CD4-positive, alpha-beta memory T cell (primary cell): ENCODE data around the gene RABGEF1. TPM values are rescaled to one million over a fixed set of nuclear protein-coding genes. Genes with fewer than 3 reads are reported as not detected.
"Not testable (repeated sequence)": the region's sequence is repeated elsewhere in the genome, so short reads cannot be mapped to it uniquely, and the experiment has no call there.

ENCODE experiments used
- CTCF ChIA-PET: fragments of 350-600 bp; sonication (Branson Sonifier 250); formaldehyde crosslinking; loops from one replicate; lab custom pipeline; 2021; ENCODE audit warnings: inconsistent platforms; ENCODE audit not compliant: partially characterized antibody; lab: Charles Lee
- POLR2A ChIA-PET: fragments of 350-600 bp; sonication (Branson Sonifier 250); formaldehyde crosslinking; loops from one replicate; lab custom pipeline; 2021; ENCODE audit not compliant: partially characterized antibody; lab: Charles Lee
- DNase-seq, 5 donors: peaks; one replicate each; pipeline versions ENCODE4 v3.0.0 to v3.0.0-alpha.2; 2020 to 2022; ENCODE audit warnings: mixed read lengths in 1 of 5
- H3K27ac ChIP-seq: one replicate; pipeline ENCODE4 v1.7.0; 2013; ENCODE audit warnings: low read depth, low read length
- H3K27me3 ChIP-seq: 2 replicates; pipeline ENCODE4 v1.7.0; 2013; ENCODE audit warnings: mild to moderate bottlenecking, low read length, moderate library complexity; ENCODE audit not compliant: insufficient read depth
- H3K36me3 ChIP-seq: 2 replicates; pipeline ENCODE4 v1.7.0; 2013; ENCODE audit warnings: mild to moderate bottlenecking, low read length, moderate library complexity; ENCODE audit not compliant: insufficient read depth
- H3K4me1 ChIP-seq: 2 replicates; pipeline ENCODE4 v1.7.0; 2013; ENCODE audit warnings: mild to moderate bottlenecking, low read length, moderate library complexity; ENCODE audit not compliant: insufficient read depth
- H3K4me3 ChIP-seq, 2 donors: one replicate each; pipeline ENCODE4 v1.7.0; 2013; ENCODE audit warnings: low read length in 2 of 2, mild to moderate bottlenecking in 1 of 2
- H3K9me3 ChIP-seq, 2 donors: one replicate each; pipeline ENCODE4 v1.7.0; 2013; ENCODE audit warnings: low read length in 2 of 2, control low read depth in 1 of 2; ENCODE audit not compliant: control insufficient read depth in 1 of 2
- H3K27ac Mint-ChIP-seq, 7 donors: one replicate each; pipeline ENCODE4 v1.8.0; 2020 to 2021; ENCODE audit warnings: mixed read lengths in 7 of 7, mild to moderate bottlenecking in 6 of 7, inconsistent platforms in 3 of 7, moderate library complexity in 3 of 7
- H3K27me3 Mint-ChIP-seq, 2 donors: one replicate each; pipeline ENCODE4 v1.8.0; 2020 to 2021; ENCODE audit warnings: mixed read lengths in 2 of 2
- H3K36me3 Mint-ChIP-seq, 2 donors: one replicate each; pipeline ENCODE4 v1.8.0; 2020 to 2021; ENCODE audit warnings: mixed read lengths in 2 of 2, inconsistent platforms in 1 of 2, mild to moderate bottlenecking in 1 of 2
- H3K4me1 Mint-ChIP-seq, 4 donors: one replicate each; pipeline ENCODE4 v1.8.0; 2020 to 2021; ENCODE audit warnings: mixed read lengths in 4 of 4, mild to moderate bottlenecking in 1 of 4
- H3K4me3 Mint-ChIP-seq, 8 donors: one replicate each; pipeline ENCODE4 v1.8.0; 2020 to 2021; ENCODE audit warnings: mixed read lengths in 8 of 8, mild to moderate bottlenecking in 7 of 8, moderate library complexity in 6 of 8, inconsistent platforms in 3 of 8
- H3K9me3 Mint-ChIP-seq, 8 donors: one replicate each; pipeline ENCODE4 v1.8.0; 2020 to 2021; ENCODE audit warnings: mixed read lengths in 8 of 8, mild to moderate bottlenecking in 5 of 8, inconsistent platforms in 3 of 8, moderate library complexity in 1 of 8
- intact Hi-C: fragments of 100-400 bp; cut with micrococcal nuclease; formaldehyde crosslinking; loops from one replicate; pipeline ENCODE4 v1.15.1; 2023
- polyA plus RNA-seq, 2 donors: library from polyadenylated mRNA; unstranded; fragments of 300-500 nt; fragmentation: Illumina TruSeq; gene quantifications; one replicate each; pipeline ENCODE4 v1.2.3, GENCODE V29; 2021
- total RNA-seq, 2 experiments: library from RNA; stranded (reverse); gene quantifications; one replicate each; pipeline ENCODE4 v1.2.3, GENCODE V29; 2021

RABGEF1 gene
- total and polyA plus RNA-seq, 4 experiments from 2014 or later = 16.2 to 28.6 (median 22.4) TPM

DNA sequence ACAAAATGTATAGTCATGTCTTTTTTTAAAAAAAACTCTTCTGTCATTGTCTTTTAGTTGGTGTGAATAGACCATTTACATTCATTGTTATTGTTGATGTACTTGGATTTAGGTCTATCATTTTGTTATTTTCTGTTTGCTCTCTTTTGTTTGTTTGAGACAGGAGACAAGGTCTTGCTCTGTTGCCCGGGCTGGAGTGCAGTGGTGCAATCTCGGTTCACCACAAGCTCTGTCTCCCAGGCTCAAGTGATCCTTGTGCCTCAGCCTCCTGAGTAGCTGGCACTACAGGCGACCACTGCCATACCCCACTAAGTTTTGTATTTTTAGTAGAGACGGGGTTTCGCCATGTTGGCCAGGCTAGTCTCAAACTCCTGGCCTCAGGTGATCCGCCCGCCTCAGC is 23.9 kb upstream of the RABGEF1 start:
- H3K4me1 Mint-ChIP-seq, H3K4me3 Mint-ChIP-seq, H3K27ac ChIP-seq, CTCF ChIA-PET, H3K27me3 Mint-ChIP-seq, H3K4me3 ChIP-seq, H3K4me1 ChIP-seq, H3K9me3 ChIP-seq, intact Hi-C loops, POLR2A ChIA-PET, DNase-seq, H3K27me3 ChIP-seq, H3K36me3 ChIP-seq: not testable (repeated sequence)
- peaks cover 0 to 18% (median 12%) of the 10 kb centered on the region in 8 donors for H3K9me3 Mint-ChIP-seq
- H3K27ac Mint-ChIP-seq = peak overlapping the region in 1 of 7 donors; percentile 13
- H3K36me3 Mint-ChIP-seq = peaks cover 33 to 36% of the 10 kb centered on the region in 2 donors

GRCh38 chr7:66720561-66720960 is 20.0 kb upstream of the RABGEF1 start:
- H3K36me3 ChIP-seq = no peaks in the 10 kb centered on the region
- ChIA-PET POLR2A (interaction anchor here (0.9 kb wide), 1 partner anchor 124 kb away, joined by 3 read pairs; no protein-coding TSS in a partner anchor), CTCF (interaction anchor here (1.0 kb wide), 1 partner anchor 163 kb away, joined by 4 read pairs; no protein-coding TSS in a partner anchor)
- no peak for DNase-seq
- intact Hi-C loops = no loop called here
- no peak overlapping the region for H3K27ac ChIP-seq
- peaks cover 28 to 32% of the 10 kb centered on the region in 2 donors for H3K36me3 Mint-ChIP-seq
- H3K4me1 ChIP-seq = no peaks in the 10 kb centered on the region
- no peak overlapping the region for H3K4me3 Mint-ChIP-seq
- no peaks in the 10 kb centered on the region for H3K27me3 Mint-ChIP-seq
- peak overlapping the region in 1 of 7 donors; percentile 11 for H3K27ac Mint-ChIP-seq
- H3K4me1 Mint-ChIP-seq = no peaks in the 10 kb centered on the region
- peaks cover 0 to 17% (median 13%) of the 10 kb centered on the region in 8 donors for H3K9me3 Mint-ChIP-seq
- no peak overlapping the region for H3K4me3 ChIP-seq
- no peaks in the 10 kb centered on the region for H3K9me3 ChIP-seq
- no peaks in the 10 kb centered on the region for H3K27me3 ChIP-seq

DNA sequence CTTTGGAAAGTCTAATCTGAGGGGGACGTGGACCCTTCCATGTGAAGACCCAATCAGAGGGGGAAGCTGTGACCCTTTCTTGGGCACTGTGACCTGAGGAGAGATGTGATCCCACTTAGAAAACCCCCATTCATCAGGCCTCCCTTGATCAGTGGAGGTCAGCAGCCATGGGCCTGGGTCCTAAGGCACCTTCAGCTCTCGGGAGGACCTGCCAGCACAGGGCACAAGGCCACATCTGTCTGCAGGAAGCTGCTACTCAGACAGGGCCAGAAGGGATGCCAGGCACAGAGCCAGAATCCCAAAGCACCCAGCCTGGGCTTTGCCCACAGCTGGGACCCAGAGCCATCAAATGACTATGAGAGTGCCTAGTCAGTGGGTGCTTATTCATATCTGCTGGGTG is 14.7 kb upstream of the RABGEF1 start:
- Histone ChIP-seq H3K27ac (no peak overlapping the region), H3K36me3 (no peaks in the 10 kb centered on the region), H3K4me3 (no peak overlapping the region), H3K4me1 (no peaks in the 10 kb centered on the region), H3K27me3 (no peaks in the 10 kb centered on the region), H3K9me3 (no peaks in the 10 kb centered on the region)
- Mint-ChIP-seq H3K4me1 (peaks cover 0 to 2% (median 0%) of the 10 kb centered on the region in 4 donors), H3K27ac (no peak overlapping the region), H3K36me3 (peaks cover 18 to 35% of the 10 kb centered on the region in 2 donors), H3K4me3 (no peak overlapping the region), H3K27me3 (no peaks in the 10 kb centered on the region), H3K9me3 (peaks cover 0 to 17% (median 13%) of the 10 kb centered on the region in 8 donors)
- intact Hi-C loops = no loop called here
- POLR2A ChIA-PET = interaction anchor here (1.1 kb wide), 1 partner anchor 232 kb away, joined by 3 read pairs; no protein-coding TSS in a partner anchor
- no peak for DNase-seq
- CTCF ChIA-PET = interaction anchor here (1.9 kb wide), 1 partner anchor 13 kb away, joined by 4 read pairs; no protein-coding TSS in a partner anchor

GRCh38 chr7:66727058-66727457 is 13.5 kb upstream of the RABGEF1 start:
- POLR2A ChIA-PET = no interaction called here
- no peaks in the 10 kb centered on the region for H3K27me3 Mint-ChIP-seq

DNA sequence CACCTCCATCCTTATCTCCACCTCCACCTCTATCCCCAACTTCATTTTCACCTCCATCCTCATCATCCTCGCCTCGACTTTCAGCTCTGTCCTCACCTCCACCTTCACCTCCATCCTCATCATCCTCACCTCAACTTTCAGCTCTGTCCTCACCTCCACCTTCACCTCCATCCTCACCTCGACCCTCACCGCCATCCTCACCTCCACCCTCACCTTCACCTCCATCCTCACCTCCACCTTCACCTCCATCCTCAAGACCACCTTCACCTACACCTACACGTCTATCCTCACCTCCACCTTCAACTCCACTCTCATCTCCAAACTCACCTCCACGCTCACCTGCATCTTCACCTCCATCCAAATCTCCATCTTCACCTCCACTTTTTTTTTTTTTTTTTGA is 12.0 kb upstream of the RABGEF1 start:
- Histone ChIP-seq H3K4me3 (no peak overlapping the region), H3K27me3 (no peaks in the 10 kb centered on the region), H3K4me1 (no peaks in the 10 kb centered on the region), H3K9me3 (no peaks in the 10 kb centered on the region), H3K27ac (no peak overlapping the region), H3K36me3 (no peaks in the 10 kb centered on the region)
- ChIA-PET CTCF (no interaction called here), POLR2A (no interaction called here)
- intact Hi-C loops = no loop called here
- Mint-ChIP-seq H3K27ac (peak overlapping the region in 1 of 7 donors; percentile 74), H3K9me3 (peaks cover 0 to 17% (median 13%) of the 10 kb centered on the region in 8 donors), H3K4me3 (peak overlapping the region in 1 of 8 donors; percentile 66), H3K27me3 (no peaks in the 10 kb centered on the region), H3K4me1 (peaks cover 0 to 4% (median 0%) of the 10 kb centered on the region in 4 donors), H3K36me3 (peaks cover 12 to 27% of the 10 kb centered on the region in 2 donors)
- no peak for DNase-seq

More at GRCh38 chr7:66727058-66727457, 13.5 kb upstream of the RABGEF1 start:
- no peak overlapping the region for H3K4me3 Mint-ChIP-seq
- CTCF ChIA-PET = no interaction called here
- peaks cover 0 to 2% (median 0%) of the 10 kb centered on the region in 4 donors for H3K4me1 Mint-ChIP-seq
- H3K9me3 Mint-ChIP-seq = peaks cover 0 to 17% (median 13%) of the 10 kb centered on the region in 8 donors
- no peak overlapping the region for H3K27ac Mint-ChIP-seq
- Histone ChIP-seq H3K27ac (no peak overlapping the region), H3K36me3 (no peaks in the 10 kb centered on the region), H3K9me3 (no peaks in the 10 kb centered on the region), H3K4me1 (no peaks in the 10 kb centered on the region), H3K4me3 (no peak overlapping the region), H3K27me3 (no peaks in the 10 kb centered on the region)
- peaks cover 18 to 31% of the 10 kb centered on the region in 2 donors for H3K36me3 Mint-ChIP-seq
- no peak for DNase-seq
- intact Hi-C loops = no loop called here

DNA sequence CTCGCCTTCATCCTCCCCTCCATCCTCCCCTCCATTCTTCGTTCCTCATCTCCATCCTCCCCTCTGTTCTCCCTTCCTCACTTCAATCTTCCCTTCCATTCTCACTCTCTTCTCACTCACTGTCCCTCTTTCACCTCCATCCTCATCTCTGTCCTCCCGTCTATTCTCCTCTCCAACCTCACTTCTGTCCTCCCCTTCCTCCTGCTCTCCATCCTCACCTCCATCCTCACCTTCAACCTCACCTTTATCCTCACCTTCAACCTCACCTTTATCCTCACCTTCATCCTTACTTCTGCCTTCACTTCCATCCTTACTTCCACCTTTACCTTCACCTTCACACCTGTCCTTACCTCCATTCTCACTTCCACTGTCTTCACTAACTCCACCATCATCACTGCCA is 11.3 kb upstream of the RABGEF1 start:
- no peaks in the 10 kb centered on the region for H3K36me3 ChIP-seq
- POLR2A ChIA-PET = no interaction called here

DNA sequence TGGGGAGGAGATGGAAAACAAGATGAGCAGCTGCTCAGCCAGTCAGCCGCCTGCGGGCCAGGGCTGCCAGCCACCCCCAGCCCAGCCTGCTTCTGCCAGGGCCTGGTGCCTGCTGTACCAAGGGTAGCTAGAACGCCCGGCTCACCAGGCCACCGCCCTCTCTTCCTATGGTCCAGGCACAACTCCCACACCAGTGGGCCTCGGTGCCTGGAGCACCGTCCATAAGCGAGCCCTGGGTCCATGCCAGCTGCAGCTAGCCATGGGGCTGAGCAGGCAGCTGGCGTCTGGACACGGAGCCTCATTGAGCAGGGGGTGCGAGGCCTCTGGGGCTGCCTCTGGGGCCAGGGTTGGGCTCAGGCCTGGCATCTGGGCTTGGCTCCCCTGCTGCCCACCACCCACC is 8.5 kb upstream of the RABGEF1 start:
- H3K36me3 Mint-ChIP-seq = peaks cover 16 to 24% of the 10 kb centered on the region in 2 donors

More for the DNA sequence above, 11.3 kb upstream of the RABGEF1 start:
- CTCF ChIA-PET = no interaction called here
- peak overlapping the region in 2 of 7 donors; percentile 41 to 52 for H3K27ac Mint-ChIP-seq
- peaks cover 0 to 4% (median 0%) of the 10 kb centered on the region in 4 donors for H3K4me1 Mint-ChIP-seq
- no peaks in the 10 kb centered on the region for H3K27me3 ChIP-seq
- intact Hi-C loops = no loop called here
- no peak for DNase-seq
- H3K4me1 ChIP-seq = no peaks in the 10 kb centered on the region
- H3K27ac ChIP-seq = no peak overlapping the region
- H3K27me3 Mint-ChIP-seq = no peaks in the 10 kb centered on the region
- no peak overlapping the region for H3K4me3 ChIP-seq
- no peak overlapping the region for H3K4me3 Mint-ChIP-seq
- H3K9me3 ChIP-seq = no peaks in the 10 kb centered on the region
- peaks cover 0 to 12% (median 9%) of the 10 kb centered on the region in 8 donors for H3K9me3 Mint-ChIP-seq
- peaks cover 13 to 23% of the 10 kb centered on the region in 2 donors for H3K36me3 Mint-ChIP-seq

More for the DNA sequence above, 8.5 kb upstream of the RABGEF1 start:
- Mint-ChIP-seq H3K9me3 (peaks cover 0 to 7% (median 2%) of the 10 kb centered on the region in 8 donors), H3K27ac (no peak overlapping the region), H3K4me1 (peaks cover 4 to 14% (median 9%) of the 10 kb centered on the region in 4 donors), H3K4me3 (no peak overlapping the region), H3K27me3 (no peaks in the 10 kb centered on the region)
- POLR2A ChIA-PET = interaction anchor here (0.6 kb wide), 1 partner anchor 14 kb away, joined by 6 read pairs; no protein-coding TSS in a partner anchor
- H3K4me3 ChIP-seq = no peak overlapping the region
- DNase-seq = no peak
- H3K4me1 ChIP-seq = no peaks in the 10 kb centered on the region
- CTCF ChIA-PET = no interaction called here
- intact Hi-C loops = no loop called here
- no peak overlapping the region for H3K27ac ChIP-seq
- H3K36me3 ChIP-seq = no peaks in the 10 kb centered on the region
- H3K27me3 ChIP-seq = no peaks in the 10 kb centered on the region
- H3K9me3 ChIP-seq = no peaks in the 10 kb centered on the region
